GM12872 (cell line): ENCODE data around the gene GPN2.

Experiments used
- TF ChIP-seq, protein P1 (sequence below): IDR thresholded peaks from 3 replicates; pipeline ENCODE4 v1.5.1; 2011; ENCODE audit warnings: low read depth, mild to moderate bottlenecking, low read length, moderate library complexity; ENCODE audit not compliant: insufficient read depth

The GPN2 gene

DNA sequence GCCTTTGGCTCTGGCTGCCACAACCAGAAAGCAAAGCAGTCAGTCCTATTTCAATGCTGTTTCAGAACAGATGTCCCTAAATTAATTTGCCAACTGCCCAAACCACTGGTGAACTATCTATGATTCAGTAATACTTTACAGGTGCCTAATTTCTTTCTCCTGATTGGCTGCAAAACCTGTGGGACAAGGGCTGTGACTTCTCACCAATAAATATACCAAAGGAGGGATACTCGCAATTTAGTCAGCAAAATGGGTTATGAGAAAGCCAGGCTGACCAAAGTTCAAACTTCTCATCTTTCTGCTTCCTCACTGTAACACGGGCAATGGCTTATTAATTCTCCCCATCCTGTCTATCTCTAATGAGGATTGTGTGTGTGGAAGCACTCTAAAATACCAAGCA, 12.8 kb downstream of the GPN2 start:
- TF ChIP-seq, protein P1, sequence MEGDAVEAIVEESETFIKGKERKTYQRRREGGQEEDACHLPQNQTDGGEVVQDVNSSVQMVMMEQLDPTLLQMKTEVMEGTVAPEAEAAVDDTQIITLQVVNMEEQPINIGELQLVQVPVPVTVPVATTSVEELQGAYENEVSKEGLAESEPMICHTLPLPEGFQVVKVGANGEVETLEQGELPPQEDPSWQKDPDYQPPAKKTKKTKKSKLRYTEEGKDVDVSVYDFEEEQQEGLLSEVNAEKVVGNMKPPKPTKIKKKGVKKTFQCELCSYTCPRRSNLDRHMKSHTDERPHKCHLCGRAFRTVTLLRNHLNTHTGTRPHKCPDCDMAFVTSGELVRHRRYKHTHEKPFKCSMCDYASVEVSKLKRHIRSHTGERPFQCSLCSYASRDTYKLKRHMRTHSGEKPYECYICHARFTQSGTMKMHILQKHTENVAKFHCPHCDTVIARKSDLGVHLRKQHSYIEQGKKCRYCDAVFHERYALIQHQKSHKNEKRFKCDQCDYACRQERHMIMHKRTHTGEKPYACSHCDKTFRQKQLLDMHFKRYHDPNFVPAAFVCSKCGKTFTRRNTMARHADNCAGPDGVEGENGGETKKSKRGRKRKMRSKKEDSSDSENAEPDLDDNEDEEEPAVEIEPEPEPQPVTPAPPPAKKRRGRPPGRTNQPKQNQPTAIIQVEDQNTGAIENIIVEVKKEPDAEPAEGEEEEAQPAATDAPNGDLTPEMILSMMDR, result no peak

DNA sequence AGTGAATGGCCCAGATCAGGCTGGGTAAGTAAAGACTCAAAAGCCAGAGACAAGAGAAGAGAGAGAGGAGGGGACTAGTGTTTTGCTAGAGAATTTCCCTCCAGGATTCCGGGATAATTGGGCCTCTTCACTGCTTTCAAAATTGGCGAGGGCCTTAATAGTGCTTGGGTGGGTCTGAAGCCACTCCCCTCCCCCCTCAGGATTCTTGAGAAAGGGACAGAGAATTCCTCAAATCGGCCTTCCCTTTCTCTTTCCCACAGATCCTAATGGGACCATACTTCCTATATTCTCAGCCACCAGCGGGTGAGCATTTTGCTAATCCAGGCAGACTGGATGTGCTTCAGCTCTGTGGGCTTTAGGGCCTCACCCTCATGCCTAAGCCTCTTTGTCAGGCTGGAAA, 15.2 kb downstream of the GPN2 start:
- TF ChIP-seq, protein P1, result no peak

DNA sequence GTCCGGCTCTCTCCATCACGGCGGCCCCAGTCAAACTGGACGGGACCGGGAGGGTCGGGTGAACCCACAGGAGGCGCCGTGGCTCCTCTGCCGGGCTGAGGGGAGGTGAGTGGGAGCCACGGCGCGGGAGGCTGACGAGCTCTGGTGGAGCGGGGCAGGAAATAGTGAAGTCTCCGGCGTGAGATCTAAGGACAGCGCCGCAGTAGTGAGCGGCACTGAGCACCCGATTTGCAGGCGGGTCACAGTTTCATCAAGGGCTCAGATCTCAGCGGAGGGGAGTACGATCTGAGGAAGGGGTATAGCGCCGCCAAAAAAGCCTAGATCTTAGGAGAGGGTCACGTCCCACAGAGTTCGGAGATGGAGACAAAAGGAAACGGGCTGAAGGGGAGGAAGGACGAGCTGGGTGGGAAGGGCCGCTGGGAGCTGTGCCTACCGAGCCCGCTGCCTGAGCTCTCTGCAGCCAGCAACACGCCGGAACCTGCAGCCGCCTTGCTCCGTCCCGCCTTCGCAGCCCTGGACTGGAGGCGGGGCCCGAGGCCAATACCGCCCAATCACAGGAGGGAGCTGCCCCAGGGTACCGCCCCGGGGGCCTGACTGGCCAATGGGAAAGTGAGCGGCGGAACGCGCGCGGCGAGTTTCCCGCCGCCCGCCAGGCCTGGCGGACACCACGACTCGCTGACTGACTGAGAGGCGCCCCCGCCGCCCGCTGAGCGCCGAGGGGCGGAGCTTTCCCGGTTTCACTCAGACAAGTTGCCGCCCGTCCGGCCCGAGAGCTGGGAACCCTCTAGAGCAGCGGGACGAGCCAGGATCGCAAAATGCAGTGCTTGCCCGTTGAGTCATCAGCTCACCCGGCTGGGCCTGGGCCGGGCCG, 25.2 kb downstream of the GPN2 start:
- TF ChIP-seq, protein P1, result no peak

DNA sequence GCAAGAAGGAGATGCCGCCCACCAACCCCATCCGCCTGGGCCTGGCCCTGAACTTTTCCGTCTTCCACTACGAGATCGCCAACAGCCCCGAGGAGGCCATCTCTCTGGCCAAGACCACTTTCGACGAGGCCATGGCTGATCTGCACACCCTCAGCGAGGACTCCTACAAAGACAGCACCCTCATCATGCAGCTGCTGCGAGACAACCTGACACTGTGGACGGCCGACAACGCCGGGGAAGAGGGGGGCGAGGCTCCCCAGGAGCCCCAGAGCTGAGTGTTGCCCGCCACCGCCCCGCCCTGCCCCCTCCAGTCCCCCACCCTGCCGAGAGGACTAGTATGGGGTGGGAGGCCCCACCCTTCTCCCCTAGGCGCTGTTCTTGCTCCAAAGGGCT, 26.4 kb downstream of the GPN2 start:
- TF ChIP-seq, protein P1, result no peak

DNA sequence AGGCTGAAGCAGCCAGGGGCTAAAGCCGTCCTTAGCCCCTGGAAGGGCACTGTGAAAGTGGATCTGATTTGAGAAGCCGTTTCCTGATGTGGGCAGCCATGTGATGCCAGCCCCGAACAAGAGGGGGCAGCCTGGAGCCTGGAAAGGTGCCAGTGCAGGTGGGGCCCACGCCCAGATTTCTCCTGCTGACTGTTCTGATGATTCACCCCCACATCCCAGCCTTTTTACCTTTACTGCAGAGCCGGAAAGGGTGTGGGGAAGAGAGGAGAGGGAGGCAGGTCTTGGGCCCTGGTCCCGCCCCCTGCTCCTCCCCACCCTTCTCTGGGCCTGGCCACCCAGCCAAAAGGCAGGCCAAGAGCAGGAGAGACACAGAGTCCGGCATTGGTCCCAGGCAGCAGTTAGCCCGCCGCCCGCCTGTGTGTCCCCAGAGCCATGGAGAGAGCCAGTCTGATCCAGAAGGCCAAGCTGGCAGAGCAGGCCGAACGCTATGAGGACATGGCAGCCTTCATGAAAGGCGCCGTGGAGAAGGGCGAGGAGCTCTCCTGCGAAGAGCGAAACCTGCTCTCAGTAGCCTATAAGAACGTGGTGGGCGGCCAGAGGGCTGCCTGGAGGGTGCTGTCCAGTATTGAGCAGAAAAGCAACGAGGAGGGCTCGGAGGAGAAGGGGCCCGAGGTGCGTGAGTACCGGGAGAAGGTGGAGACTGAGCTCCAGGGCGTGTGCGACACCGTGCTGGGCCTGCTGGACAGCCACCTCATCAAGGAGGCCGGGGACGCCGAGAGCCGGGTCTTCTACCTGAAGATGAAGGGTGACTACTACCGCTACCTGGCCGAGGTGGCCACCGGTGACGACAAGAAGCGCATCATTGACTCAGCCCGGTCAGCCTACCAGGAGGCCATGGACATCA, 27.1 kb downstream of the GPN2 start, which contains the start of gene SFN:
SFN (plus strand) TSS at position 369 of the 904 bp plus-strand sequence; CDS start at position 433, 64 bp downstream.
- TF ChIP-seq, protein P1, result peak; percentile 77

DNA sequence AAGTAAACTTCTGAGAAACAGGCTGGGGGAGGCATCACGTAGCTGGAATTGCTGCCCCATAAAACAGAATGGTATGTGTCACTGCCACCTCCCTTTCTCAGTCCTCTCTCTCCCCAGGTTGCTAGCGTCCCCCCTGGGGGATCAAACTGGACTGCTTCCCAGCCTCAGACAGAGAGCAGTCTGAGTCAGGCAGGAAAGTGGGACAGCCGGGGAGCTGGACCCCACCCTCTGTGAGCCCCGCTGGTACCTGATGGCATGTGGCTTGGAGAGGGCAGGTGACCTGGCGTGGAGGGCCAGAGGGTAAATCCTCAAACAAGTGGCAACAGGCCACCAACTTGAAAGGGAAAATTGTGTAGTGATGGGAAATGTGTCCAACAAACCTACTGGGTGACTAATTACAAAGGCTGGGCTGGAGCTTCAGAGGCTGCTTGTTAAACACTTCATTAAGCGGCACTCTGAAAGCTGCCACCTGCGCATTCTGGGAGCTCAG, 28.1 kb downstream of the GPN2 start:
- TF ChIP-seq, protein P1, result no peak

DNA sequence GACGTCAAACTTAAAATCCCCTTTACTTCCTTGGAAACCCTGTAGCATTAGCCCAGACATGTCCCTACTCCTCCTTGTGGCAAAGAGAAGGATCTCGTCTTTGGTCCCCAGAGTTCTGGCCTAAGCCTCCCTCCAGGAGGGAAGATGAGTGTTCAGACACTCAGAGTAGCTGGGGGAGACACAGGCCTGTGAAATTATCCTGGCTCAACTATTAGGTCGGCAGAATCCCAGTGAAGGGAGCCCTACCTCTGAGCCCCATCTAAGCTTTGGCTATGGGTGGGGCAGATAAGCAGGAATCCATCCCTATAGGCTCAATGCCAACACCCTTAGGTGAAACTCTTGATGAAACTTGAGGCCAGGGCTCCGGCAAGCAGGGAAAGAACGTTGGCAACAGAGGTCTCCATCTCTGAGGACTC, 28.8 kb downstream of the GPN2 start:
- TF ChIP-seq, protein P1, result no peak
